H1 (cell line): ENCODE measurements around the gene CD248. TPM values are rescaled to one million over a fixed set of nuclear protein-coding genes. Genes with fewer than 3 reads are reported as not detected.
A peak's percentile ranks its signal among the peaks of the same experiment; 100 is the strongest.

Source experiments
- CTCF ChIA-PET: fragments of 300-600 bp; sonication (Branson Sonifier 250); formaldehyde crosslinking; loops from one replicate; lab custom pipeline; 2021; ENCODE audit not compliant: partially characterized antibody; lab: Charles Lee
- POLR2A ChIA-PET: fragments of 300-600 bp; sonication (Branson Sonifier 250); formaldehyde crosslinking; loops from one replicate; lab custom pipeline; 2021; ENCODE audit warnings: inconsistent platforms; ENCODE audit not compliant: partially characterized antibody; lab: Charles Lee
- DNase-seq, 2 experiments: peaks; one replicate each; pipeline versions ENCODE4 v3.0.0 to v3.0.0-alpha.2; 2010 to 2022; ENCODE audit warnings: low spot score in 2 of 2, low read depth in 1 of 2, mixed read lengths in 1 of 2
- FAIRE-seq: peaks from 2 replicates; lab custom pipeline; 2011; peaks lifted over from hg19 to GRCh38; lab: Jason Lieb, UNC
- H2AFZ ChIP-seq: 2 replicates; pipeline ENCODE4 v1.8.1; 2012; ENCODE audit warnings: low read length, inconsistent platforms
- H2AK5ac ChIP-seq: 2 replicates; pipeline ENCODE4 v1.6.1; 2013; ENCODE audit warnings: low read depth, low read length
- H2BK120ac ChIP-seq: replicated peaks from 2 replicates; pipeline ENCODE3; 2013; ENCODE audit warnings: low read depth, low read length, inconsistent platforms
- H2BK12ac ChIP-seq: 2 replicates; pipeline ENCODE4 v1.6.1; 2013; ENCODE audit warnings: low read depth, low read length
- H2BK15ac ChIP-seq: 2 replicates; pipeline ENCODE4 v1.6.1; 2013; ENCODE audit warnings: low read length
- H2BK20ac ChIP-seq: 2 replicates; pipeline ENCODE4 v1.6.1; 2013; ENCODE audit warnings: low read length
- H2BK5ac ChIP-seq: 2 replicates; pipeline ENCODE4 v1.6.1; 2013; ENCODE audit warnings: low read depth, low read length
- H3K14ac ChIP-seq: 2 replicates; pipeline ENCODE4 v1.6.1; 2013; ENCODE audit warnings: inconsistent platforms; ENCODE audit not compliant: insufficient read length
- H3K18ac ChIP-seq: 2 replicates; pipeline ENCODE4 v1.6.1; 2013; ENCODE audit warnings: low read length; ENCODE audit errors: extremely low read depth
- H3K23ac ChIP-seq: 2 replicates; pipeline ENCODE4 v1.6.1; 2013; ENCODE audit warnings: inconsistent platforms; ENCODE audit not compliant: insufficient read length
- H3K23me2 ChIP-seq: 2 replicates; pipeline ENCODE4 v1.6.1; 2013; ENCODE audit warnings: low read depth, low read length
- H3K27ac ChIP-seq: 2 replicates; pipeline ENCODE4 v1.6.1; 2011; ENCODE audit warnings: low read depth, low read length, inconsistent platforms
- H3K27me3 ChIP-seq, 4 experiments: replicated peaks in 1 of 4; 1 replicate in 1 of 4; 2 replicates in 3 of 4; pipeline versions ENCODE4 v1.6.1 to v1.8.1; 2011 to 2013; ENCODE audit warnings: low read length in 3 of 4, mild to moderate bottlenecking in 3 of 4, inconsistent platforms in 2 of 4, mixed read lengths in 2 of 4, moderate library complexity in 1 of 4; ENCODE audit not compliant: control insufficient read depth in 3 of 4, insufficient read depth in 3 of 4; ENCODE audit errors: extremely low read depth in 1 of 4
- H3K36me3 ChIP-seq, 4 experiments: 2 replicates each; pipeline versions ENCODE4 v1.6.1 to v1.8.1; 2011 to 2013; ENCODE audit warnings: mild to moderate bottlenecking in 4 of 4, low read length in 3 of 4, moderate library complexity in 2 of 4, control low read depth in 1 of 4, inconsistent platforms in 1 of 4; ENCODE audit not compliant: insufficient read depth in 4 of 4, control insufficient read depth in 2 of 4
- H3K4ac ChIP-seq: replicated peaks from 2 replicates; pipeline ENCODE3; 2013; ENCODE audit warnings: low read length, low read depth, mixed read lengths, inconsistent platforms; ENCODE audit not compliant: insufficient read length
- H3K4me1 ChIP-seq, 4 experiments: replicated peaks in 1 of 4; 1 replicate in 1 of 4; 2 replicates in 3 of 4; pipeline versions ENCODE4 v1.6.1 to v1.8.1; 2011 to 2013; ENCODE audit warnings: low read length in 3 of 4, inconsistent platforms in 2 of 4, mixed read lengths in 1 of 4; ENCODE audit not compliant: insufficient read depth in 4 of 4, control insufficient read depth in 3 of 4
- H3K4me2 ChIP-seq, 2 experiments: 2 replicates each; pipeline versions ENCODE4 v1.6.1 to v1.8.1; 2011 to 2013; ENCODE audit warnings: low read depth in 2 of 2, low read length in 2 of 2, control low read depth in 1 of 2, inconsistent platforms in 1 of 2, mild to moderate bottlenecking in 1 of 2; ENCODE audit not compliant: insufficient read depth in 1 of 2
- H3K4me3 ChIP-seq, 4 experiments: fragments of 200-600, 300-600 bp in 1 of 4; sonication (generic), shearing (Covaris generic), sonication (Bioruptor Twin) in 1 of 4; 2 replicates each; pipeline versions ENCODE4 v1.5.1 to v1.8.1; 2011 to 2016; ENCODE audit warnings: low read length in 4 of 4, low read depth in 3 of 4, control low read depth in 2 of 4, inconsistent platforms in 2 of 4, mild to moderate bottlenecking in 2 of 4, mixed read lengths in 1 of 4, moderate library complexity in 1 of 4; ENCODE audit not compliant: insufficient read depth in 2 of 4; ENCODE audit errors: extremely low read depth in 1 of 4
- H3K56ac ChIP-seq: replicated peaks from 2 replicates; pipeline ENCODE3; 2013; ENCODE audit warnings: low read depth, mild to moderate bottlenecking, mixed read lengths, low read length, inconsistent platforms; ENCODE audit not compliant: insufficient read length
- H3K79me1 ChIP-seq: 2 replicates; pipeline ENCODE4 v1.6.1; 2013; ENCODE audit warnings: low read depth, low read length, control low read depth
- H3K79me2 ChIP-seq, 2 experiments: 2 replicates each; pipeline versions ENCODE4 v1.6.1 to v1.8.1; 2012 to 2013; ENCODE audit warnings: low read length in 2 of 2, mild to moderate bottlenecking in 2 of 2, inconsistent platforms in 1 of 2; ENCODE audit not compliant: insufficient read depth in 2 of 2, control insufficient read depth in 1 of 2
- H3K9ac ChIP-seq, 4 experiments: replicated peaks in 1 of 4; 1 replicate in 1 of 4; 2 replicates in 3 of 4; pipeline versions ENCODE4 v1.6.1 to v1.8.1; 2011 to 2013; ENCODE audit warnings: low read depth in 3 of 4, low read length in 3 of 4, control low read depth in 2 of 4, mild to moderate bottlenecking in 2 of 4, moderate library complexity in 2 of 4, inconsistent platforms in 1 of 4; ENCODE audit errors: extremely low read depth in 1 of 4
- H3K9me3 ChIP-seq, 2 experiments: 2 replicates each; pipeline versions ENCODE4 v1.6.1 to v1.8.1; 2012 to 2013; ENCODE audit warnings: mild to moderate bottlenecking in 2 of 2, moderate library complexity in 2 of 2, control low read depth in 1 of 2, inconsistent platforms in 1 of 2, low read depth in 1 of 2, low read length in 1 of 2, mixed read lengths in 1 of 2; ENCODE audit not compliant: insufficient read depth in 2 of 2
- H4K20me1 ChIP-seq, 2 experiments: replicated peaks in 1 of 2; 2 replicates each; pipeline versions ENCODE3 to v1.8.1; 2011 to 2013; ENCODE audit warnings: inconsistent platforms in 2 of 2, low read length in 2 of 2, mild to moderate bottlenecking in 1 of 2; ENCODE audit not compliant: insufficient read depth in 2 of 2, control insufficient read depth in 1 of 2
- H4K5ac ChIP-seq: 2 replicates; pipeline ENCODE4 v1.6.1; 2013; ENCODE audit warnings: low read length, low read depth, mixed read lengths, inconsistent platforms; ENCODE audit not compliant: insufficient read length
- H4K8ac ChIP-seq: 2 replicates; pipeline ENCODE4 v1.8.0; 2013; ENCODE audit warnings: mild to moderate bottlenecking, moderate library complexity, low read length, inconsistent platforms; ENCODE audit not compliant: insufficient read depth; ENCODE audit errors: extremely low read depth
- H4K91ac ChIP-seq: replicated peaks from 2 replicates; pipeline ENCODE3; 2013; ENCODE audit warnings: low read length, mixed read lengths, inconsistent platforms; ENCODE audit not compliant: insufficient read length
- EGR1 ChIP-seq: IDR thresholded peaks from 2 replicates; pipeline ENCODE4 v1.6.1; 2011; ENCODE audit warnings: low read depth, low read length, borderline replicate concordance
- POLR2AphosphoS5 ChIP-seq: IDR thresholded peaks from 2 replicates; pipeline ENCODE4 v1.6.1; 2011; ENCODE audit warnings: low read depth, low read length
- WGBS, 2 experiments: shearing (Covaris generic) in 1 of 2; methylation state at CpG; one replicate each; pipeline versions ENCODE4 v1.1.6 to v1.1.7; 2013 to 2015; ENCODE audit warnings: low lambda C conversion rate in 2 of 2, mixed read lengths in 2 of 2, inconsistent platforms in 1 of 2, low coverage in 1 of 2, missing lambda C conversion rate in 1 of 2; ENCODE audit not compliant: insufficient replicate concordance in 2 of 2, insufficient coverage in 1 of 2, insufficient read length in 1 of 2; ENCODE audit errors: extremely low coverage in 1 of 2, missing lambda C conversion rate in 1 of 2; 5-methylcytosine and 5-hydroxymethylcytosine counted together
- polyA plus RNA-seq, 7 experiments: library from polyadenylated mRNA; depleted of rRNA in 3 of 7; stranded (reverse) in 5 of 7; unstranded in 2 of 7; fragments of >200 nt in 5 of 7; fragments of 200-250 nt in 2 of 7; gene quantifications; 1 replicate in 5 of 7; 2 replicates in 1 of 7; 4 replicates in 1 of 7; pipeline versions ENCODE4 v1.2.1 to v1.2.3, GENCODE V29; 2011 to 2013; ENCODE audit warnings: missing spikeins in 2 of 7, mixed read lengths in 2 of 7
- total RNA-seq: library from RNA; stranded (reverse); fragmentation: NEBNext Ultra II Directional; extraction: Animal tissue kit (Norgen Biotek cat#: 25700); gene quantifications from 2 replicates; pipeline ENCODE4 v1.2.1, GENCODE V29; 2021

CD248 gene
- total and polyA plus RNA-seq, 2 of the 8 experiments (the other 6 are each of a cell fraction or from before 2014, with no cell fraction given) = 2.7 to 3.9 TPM

GRCh38 chr11:66361502-66361941 is 44.7 kb upstream of the CD248 start:
- Histone ChIP-seq H3K4ac (no peak overlapping the region), H3K27me3 (no peaks in the 10 kb centered on the region), H4K5ac (no peak overlapping the region), H2BK20ac (no peak overlapping the region), H3K9me3 (no peaks in the 10 kb centered on the region), H2BK120ac (no peak overlapping the region), H3K4me2 (no peak overlapping the region)
- TF ChIP-seq POLR2AphosphoS5 = peak; percentile 77
- no peak for TF ChIP-seq EGR1
- TF ChIP-seq, all 59 proteins: peak for 1
- WGBS, 2 experiments = 81% methylated on average over 6 of the region's 6 CpGs; no CpG with 5 or more reads in 1 of the 2 experiments
- no peaks in the 10 kb centered on the region for H3K23me2 ChIP-seq
- peaks cover 16 to 34% (median 31%) of the 10 kb centered on the region in 4 experiments for H3K36me3 ChIP-seq
- H4K91ac ChIP-seq = no peak overlapping the region
- H4K20me1 ChIP-seq = peaks cover 2 to 16% of the 10 kb centered on the region in 2 experiments
- peaks cover 0 to 3% (median 0%) of the 10 kb centered on the region in 4 experiments; a peak in 1 of 7 replicates for H3K4me1 ChIP-seq
- ChIA-PET CTCF (interaction anchor here (1.2 to 3.2 kb wide), 6 partner anchors 10 to 68 kb away, joined by 3 to 20 read pairs (median 6); partner anchors contain the start of genes B4GAT1 and SLC29A2), POLR2A (interaction anchor here (0.8 to 28.7 kb wide), 7 partner anchors 7 to 79 kb away, joined by 3 to 487 read pairs (median 6); partner anchors contain the start of genes B4GAT1, BRMS1, RIN1 and SLC29A2)
- FAIRE-seq (no peak), DNase-seq (no peak)
- no peak overlapping the region for H3K56ac ChIP-seq
- H2AFZ ChIP-seq = no peak overlapping the region
- no peaks in the 10 kb centered on the region for H3K79me1 ChIP-seq
- H3K14ac ChIP-seq = no peak overlapping the region
- H4K8ac ChIP-seq = no peak overlapping the region
- H3K23ac ChIP-seq = no peak overlapping the region
- no peak overlapping the region for H2BK12ac ChIP-seq
- no peak overlapping the region for H3K4me3 ChIP-seq
- no peak overlapping the region for H2AK5ac ChIP-seq
- H2BK5ac ChIP-seq = no peak overlapping the region
- H3K18ac ChIP-seq = no peak overlapping the region
- no peak overlapping the region for H3K27ac ChIP-seq
- H3K79me2 ChIP-seq = no peaks in the 10 kb centered on the region
- no peak overlapping the region for H3K9ac ChIP-seq
- no peak overlapping the region for H2BK15ac ChIP-seq
